Mucosa of stomach (tissue), 1 donor: ENCODE measurements around the gene SLC16A12.

ENCODE experiments used
- H3K27me3 ChIP-seq: one replicate; pipeline ENCODE4 v1.7.0; 2013; ENCODE audit warnings: mild to moderate bottlenecking, low read length; ENCODE audit not compliant: control insufficient read depth, insufficient read depth
- H3K36me3 ChIP-seq: one replicate; pipeline ENCODE4 v1.7.0; 2013; ENCODE audit warnings: low read length; ENCODE audit not compliant: control insufficient read depth, insufficient read depth
- H3K4me1 ChIP-seq: one replicate; pipeline ENCODE4 v1.7.0; 2013; ENCODE audit warnings: mild to moderate bottlenecking, low read length; ENCODE audit not compliant: control insufficient read depth, insufficient read depth
- H3K4me3 ChIP-seq: one replicate; pipeline ENCODE4 v1.7.0; 2013; ENCODE audit warnings: low read length
- H3K9ac ChIP-seq: one replicate; pipeline ENCODE4 v1.7.0; 2013; ENCODE audit warnings: mild to moderate bottlenecking, low read length, moderate library complexity
- H3K9me3 ChIP-seq: one replicate; pipeline ENCODE4 v1.7.0; 2013; ENCODE audit warnings: mild to moderate bottlenecking, low read length, moderate library complexity; ENCODE audit not compliant: control insufficient read depth
- donor health status: Pancreatic carcinoma.

SLC16A12 gene, protein sequence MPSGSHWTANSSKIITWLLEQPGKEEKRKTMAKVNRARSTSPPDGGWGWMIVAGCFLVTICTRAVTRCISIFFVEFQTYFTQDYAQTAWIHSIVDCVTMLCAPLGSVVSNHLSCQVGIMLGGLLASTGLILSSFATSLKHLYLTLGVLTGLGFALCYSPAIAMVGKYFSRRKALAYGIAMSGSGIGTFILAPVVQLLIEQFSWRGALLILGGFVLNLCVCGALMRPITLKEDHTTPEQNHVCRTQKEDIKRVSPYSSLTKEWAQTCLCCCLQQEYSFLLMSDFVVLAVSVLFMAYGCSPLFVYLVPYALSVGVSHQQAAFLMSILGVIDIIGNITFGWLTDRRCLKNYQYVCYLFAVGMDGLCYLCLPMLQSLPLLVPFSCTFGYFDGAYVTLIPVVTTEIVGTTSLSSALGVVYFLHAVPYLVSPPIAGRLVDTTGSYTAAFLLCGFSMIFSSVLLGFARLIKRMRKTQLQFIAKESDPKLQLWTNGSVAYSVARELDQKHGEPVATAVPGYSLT

GRCh38 chr10:89535171-89536012 lies at the start of gene SLC16A12:
SLC16A12 (minus strand) TSS chr10:89535594; CDS start chr10:89462578, 73,016 bp downstream.
- Histone ChIP-seq H3K9ac (no peak within 1 kb of the TSS), H3K36me3 (no peaks in the 10 kb centered on the region), H3K4me1 (peaks cover 6% of the 10 kb centered on the region), H3K4me3 (no peak within 1 kb of the TSS), H3K27me3 (peaks cover 55% of the 10 kb centered on the region), H3K9me3 (no peaks in the 10 kb centered on the region)

DNA sequence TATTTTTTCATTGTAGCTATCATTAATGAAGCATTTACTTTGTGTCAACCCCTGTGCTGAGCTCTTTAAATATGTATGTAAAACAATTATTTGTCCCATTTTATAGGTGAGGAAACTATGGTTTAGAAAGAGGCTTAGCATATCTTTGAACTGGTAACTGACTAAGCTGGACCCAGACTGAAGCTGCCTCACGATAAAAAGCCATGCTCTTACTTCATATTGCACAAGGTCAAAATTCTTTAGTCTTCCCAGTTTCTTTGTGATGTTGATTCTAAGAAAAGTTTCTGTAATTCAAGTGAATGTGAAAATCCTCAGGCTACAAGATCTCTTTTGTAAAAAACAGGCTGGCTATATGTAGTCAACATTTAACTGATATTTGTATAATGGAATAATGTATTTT lies 46.6 kb upstream of the SLC16A12 start:
- Histone ChIP-seq H3K27me3 (no peaks in the 10 kb centered on the region), H3K9me3 (no peaks in the 10 kb centered on the region), H3K36me3 (no peaks in the 10 kb centered on the region), H3K4me1 (no peaks in the 10 kb centered on the region), H3K4me3 (no peak overlapping the region), H3K9ac (no peak overlapping the region)

DNA sequence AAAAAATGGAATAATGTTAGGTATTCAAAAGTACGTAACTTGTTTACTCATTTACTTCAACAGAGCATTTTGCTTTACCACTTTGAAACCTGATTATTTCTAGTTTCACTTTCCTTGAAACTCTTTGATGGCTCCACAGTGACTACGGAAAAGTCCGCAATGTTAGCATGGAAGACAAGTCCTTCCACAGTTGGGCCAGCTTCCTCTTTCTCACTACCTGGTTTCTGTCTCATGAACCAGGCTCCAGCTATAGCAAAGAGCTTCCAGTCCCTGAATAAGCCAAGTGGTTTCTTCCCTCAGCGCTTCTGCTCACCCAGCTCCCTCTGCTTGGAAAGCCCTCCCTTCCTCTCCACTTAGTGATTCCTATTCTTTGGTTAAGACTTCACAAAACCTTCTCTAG lies 44.8 kb upstream of the SLC16A12 start:
- H3K9ac ChIP-seq: no peak overlapping the region
- H3K9me3 ChIP-seq: no peaks in the 10 kb centered on the region
- H3K4me3 ChIP-seq: no peak overlapping the region

DNA sequence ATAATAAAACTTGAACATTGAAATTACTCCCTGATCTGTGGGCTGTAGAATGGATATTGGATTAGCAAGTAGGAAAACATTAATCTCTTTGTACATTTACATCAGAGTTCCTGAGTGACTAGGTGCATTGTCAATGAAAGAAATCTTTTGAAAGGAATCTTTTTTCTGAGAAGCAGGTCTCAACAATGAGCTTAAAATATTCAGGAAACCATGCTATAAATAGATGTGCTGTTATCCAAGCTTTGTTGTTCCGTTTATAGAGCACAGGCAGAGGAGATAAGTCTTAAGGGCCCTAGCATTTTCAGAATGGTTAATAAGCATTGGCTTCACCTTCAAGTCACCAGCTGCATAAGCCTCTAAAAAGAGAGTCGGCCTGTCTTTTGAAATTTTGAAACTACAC lies 41.3 kb upstream of the SLC16A12 start:
- no peaks in the 10 kb centered on the region for H3K9me3 ChIP-seq
- H3K27me3 ChIP-seq: no peaks in the 10 kb centered on the region
- no peak overlapping the region for H3K9ac ChIP-seq
- H3K36me3 ChIP-seq: no peaks in the 10 kb centered on the region
- H3K4me3 ChIP-seq: no peak overlapping the region
- no peaks in the 10 kb centered on the region for H3K4me1 ChIP-seq

More for the DNA sequence above, 44.8 kb upstream of the SLC16A12 start:
- no peaks in the 10 kb centered on the region for H3K36me3 ChIP-seq
- no peaks in the 10 kb centered on the region for H3K4me1 ChIP-seq
- no peaks in the 10 kb centered on the region for H3K27me3 ChIP-seq

GRCh38 chr10:89576022-89576421 lies 40.6 kb upstream of the SLC16A12 start:
- Histone ChIP-seq H3K9me3 (no peaks in the 10 kb centered on the region), H3K9ac (no peak overlapping the region), H3K36me3 (no peaks in the 10 kb centered on the region), H3K4me3 (no peak overlapping the region), H3K27me3 (no peaks in the 10 kb centered on the region), H3K4me1 (no peaks in the 10 kb centered on the region)

DNA sequence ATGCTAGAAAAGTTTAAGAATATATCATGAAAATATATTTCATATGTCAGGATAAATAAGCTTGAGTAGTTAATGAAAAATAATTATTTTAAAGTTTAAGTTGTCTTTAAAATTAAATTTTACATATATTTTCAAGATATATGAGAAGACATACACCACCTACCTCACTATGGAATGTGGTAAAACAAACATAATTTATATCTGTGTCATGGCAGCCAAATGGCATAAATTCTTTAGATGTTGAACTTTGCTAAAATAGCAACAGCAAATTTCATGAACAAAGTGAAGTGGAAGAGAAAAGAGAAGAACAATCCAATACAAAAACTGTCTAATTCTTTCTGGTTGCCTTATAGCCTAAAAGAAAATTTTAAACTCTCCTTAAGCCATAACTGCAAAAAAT lies 39.6 kb upstream of the SLC16A12 start:
- no peaks in the 10 kb centered on the region for H3K9me3 ChIP-seq
- no peak overlapping the region for H3K9ac ChIP-seq
- no peaks in the 10 kb centered on the region for H3K4me1 ChIP-seq
- no peaks in the 10 kb centered on the region for H3K27me3 ChIP-seq
- no peak overlapping the region for H3K4me3 ChIP-seq
- H3K36me3 ChIP-seq: no peaks in the 10 kb centered on the region

DNA sequence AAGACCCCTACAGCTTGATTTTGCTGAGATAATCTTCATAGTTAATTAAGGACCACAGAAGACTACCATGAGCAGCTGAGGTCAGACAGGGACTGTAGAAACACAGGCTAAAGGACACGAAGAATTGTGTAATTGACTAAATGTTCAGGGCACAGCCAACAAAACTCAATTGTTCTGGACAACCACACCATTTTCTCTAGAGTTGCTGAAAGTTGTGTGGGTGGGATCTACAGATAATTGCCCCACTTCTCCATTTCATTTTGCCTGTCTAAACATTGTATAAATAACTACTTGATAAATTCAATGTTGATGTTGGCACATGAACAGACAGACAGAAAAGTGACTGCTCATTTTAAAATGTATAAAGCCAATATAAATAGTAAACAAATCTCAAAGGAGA lies 39.0 kb upstream of the SLC16A12 start:
- no peaks in the 10 kb centered on the region for H3K9me3 ChIP-seq
- no peaks in the 10 kb centered on the region for H3K36me3 ChIP-seq
- no peak overlapping the region for H3K4me3 ChIP-seq
- no peak overlapping the region for H3K9ac ChIP-seq
- H3K4me1 ChIP-seq: no peaks in the 10 kb centered on the region
- H3K27me3 ChIP-seq: no peaks in the 10 kb centered on the region

DNA sequence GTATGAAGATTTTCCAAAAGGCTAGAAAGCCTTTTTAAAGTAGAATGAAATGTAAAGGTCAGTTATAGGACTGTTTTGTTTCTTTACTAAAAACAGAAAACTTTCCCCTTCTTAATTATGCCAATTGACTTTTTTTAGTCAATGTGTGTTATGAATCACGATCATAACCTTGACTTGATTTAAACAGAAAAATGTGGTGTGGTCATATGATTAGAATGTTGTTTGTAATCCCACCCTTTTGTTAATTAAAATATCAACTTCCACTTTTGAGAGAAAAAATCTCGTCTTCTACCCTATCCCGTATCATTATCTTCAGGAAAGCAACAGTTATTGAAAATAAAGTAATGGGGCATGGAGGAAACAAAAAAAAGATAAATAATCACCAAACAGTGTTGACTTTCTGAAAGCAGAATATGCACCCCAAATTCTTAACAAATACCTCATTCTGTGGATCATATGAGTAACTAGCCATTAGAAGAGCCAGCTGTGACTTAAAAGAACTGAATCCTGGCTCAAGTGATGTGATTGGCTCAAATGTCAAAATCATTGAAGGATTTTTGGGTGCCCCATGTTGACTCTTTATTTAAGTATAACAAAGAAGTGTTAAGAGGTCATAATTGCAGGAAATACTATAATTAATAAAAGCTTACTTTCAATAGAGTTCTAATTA lies 32.3 kb upstream of the SLC16A12 start:
- Histone ChIP-seq H3K27me3 (no peaks in the 10 kb centered on the region), H3K4me3 (no peak overlapping the region), H3K9me3 (no peaks in the 10 kb centered on the region), H3K9ac (no peak overlapping the region), H3K36me3 (no peaks in the 10 kb centered on the region), H3K4me1 (no peaks in the 10 kb centered on the region)

DNA sequence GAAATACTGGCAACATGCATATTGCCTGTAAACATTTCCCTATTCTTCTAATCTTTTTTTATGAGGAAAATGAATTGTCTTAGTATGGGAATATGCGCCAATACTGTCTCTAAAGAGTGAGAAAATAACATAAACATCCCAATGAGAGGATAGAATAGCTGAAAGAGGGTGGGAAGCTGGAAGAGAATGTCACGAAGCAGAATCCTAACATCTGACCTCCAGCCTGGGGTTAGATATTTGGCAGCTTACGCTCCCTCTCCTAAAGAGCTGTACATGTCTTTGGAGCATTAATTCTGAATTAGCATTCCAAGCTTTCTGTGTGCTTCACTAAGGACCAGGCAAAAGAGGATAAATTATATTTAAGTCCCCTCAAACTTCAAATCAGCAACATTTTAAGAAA lies 31.6 kb upstream of the SLC16A12 start:
- Histone ChIP-seq H3K4me3 (no peak overlapping the region), H3K27me3 (no peaks in the 10 kb centered on the region), H3K4me1 (no peaks in the 10 kb centered on the region), H3K36me3 (no peaks in the 10 kb centered on the region), H3K9me3 (no peaks in the 10 kb centered on the region), H3K9ac (no peak overlapping the region)

DNA sequence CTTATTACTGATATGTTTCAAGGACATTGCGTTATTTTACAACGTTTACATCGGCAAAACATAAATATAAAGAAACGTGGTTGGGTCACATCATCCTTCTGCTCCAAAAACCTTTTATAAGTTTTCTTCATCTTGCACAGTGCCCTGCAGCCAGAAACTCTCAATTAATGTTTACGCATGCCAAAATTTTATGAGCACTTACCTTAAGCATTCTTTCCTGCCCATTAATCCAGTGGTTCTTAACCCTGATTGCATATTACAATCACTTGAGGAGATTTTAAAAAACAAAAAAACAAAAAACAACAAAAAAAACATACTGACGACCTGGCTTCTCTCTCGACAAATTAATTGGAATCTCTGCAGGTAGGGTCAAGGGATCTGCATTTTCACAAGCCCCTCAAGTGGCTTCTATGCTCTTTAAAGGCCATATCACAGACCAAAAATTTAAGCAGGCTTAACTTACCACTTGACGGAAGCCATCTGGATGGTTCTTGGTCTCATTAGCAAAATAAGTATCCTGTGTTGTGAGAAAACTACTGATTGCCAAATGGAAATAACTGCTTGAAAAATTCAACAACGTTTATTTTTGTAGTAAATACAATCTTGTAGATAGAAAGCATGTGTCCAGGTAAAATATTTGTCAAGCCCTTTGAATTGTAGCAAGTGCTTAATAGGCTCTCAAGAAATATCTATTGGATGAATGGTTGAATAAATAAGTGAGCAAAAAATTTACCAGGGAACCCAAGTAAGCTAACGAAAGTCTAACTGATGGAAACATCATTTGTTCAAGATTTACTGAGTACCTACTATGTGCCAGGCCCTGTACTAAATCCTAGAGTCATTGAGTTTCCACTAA lies 30.9 kb upstream of the SLC16A12 start:
- no peaks in the 10 kb centered on the region for H3K36me3 ChIP-seq
- H3K9ac ChIP-seq: no peak overlapping the region

GRCh38 chr10:89565180-89565579 lies 29.8 kb upstream of the SLC16A12 start:
- H3K4me3 ChIP-seq: no peak overlapping the region
- H3K27me3 ChIP-seq: no peaks in the 10 kb centered on the region
- H3K9me3 ChIP-seq: no peaks in the 10 kb centered on the region
- H3K9ac ChIP-seq: no peak overlapping the region
- H3K4me1 ChIP-seq: no peaks in the 10 kb centered on the region
- H3K36me3 ChIP-seq: no peaks in the 10 kb centered on the region

More for the DNA sequence above, 30.9 kb upstream of the SLC16A12 start:
- Histone ChIP-seq H3K4me1 (no peaks in the 10 kb centered on the region), H3K4me3 (no peak overlapping the region), H3K9me3 (no peaks in the 10 kb centered on the region), H3K27me3 (no peaks in the 10 kb centered on the region)
